HuH-7 (cell line): Measurements from ENCODE around the gene EME2.

Source experiments
- DNase-seq: peaks from one replicate; pipeline ENCODE4 v3.0.0; 2011; ENCODE audit warnings: low spot score

EME2 gene

GRCh38 chr16:1766701-1767100 is 5.9 kb upstream of the EME2 start:
- DNase-seq: no peak

GRCh38 chr16:1767116-1767994 is 5.3 kb upstream of the EME2 start:
- no peak for DNase-seq

GRCh38 chr16:1768061-1768766 is 4.4 kb upstream of the EME2 start:
- DNase-seq: no peak

GRCh38 chr16:1768767-1769401 is 3.7 kb upstream of the EME2 start:
- no peak for DNase-seq

- no peak for DNase-seq
These were observed 3.0 kb upstream of the EME2 start for GRCh38 chr16:1769402-1770300.

GRCh38 chr16:1770328-1771187 is 2.1 kb upstream of the EME2 start:
- no peak for DNase-seq

- peak; percentile 85 for DNase-seq
These were observed 1.3 kb upstream of the EME2 start, which contains the start of gene NME3 for GRCh38 chr16:1771188-1771863. Gene NME3, minus strand, starts transcription at chr16:1771543. Its CDS starts 9 bp downstream, at chr16:1771534.

GRCh38 chr16:1771864-1772361 is 697 bp upstream of the EME2 start:
- DNase-seq: no peak

- DNase-seq: peak; percentile 85
These were observed 495 bp downstream of the EME2 start, which contains the start of gene MRPS34 for GRCh38 chr16:1772908-1773702. Gene MRPS34, minus strand, starts transcription at chr16:1773134. Its CDS starts 15 bp downstream, at chr16:1773119.

- no peak for DNase-seq
These were observed 1.3 kb downstream of the EME2 start for GRCh38 chr16:1773703-1774447.

- no peak for DNase-seq
These were observed 1.8 kb downstream of the EME2 start for GRCh38 chr16:1774448-1774780.

- no peak for DNase-seq
These were observed 2.6 kb downstream of the EME2 start for GRCh38 chr16:1775006-1775845.

- no peak for DNase-seq
These were observed 3.4 kb downstream of the EME2 start for GRCh38 chr16:1775846-1776671.

GRCh38 chr16:1776672-1776955 is 4.0 kb downstream of the EME2 start:
- no peak for DNase-seq

GRCh38 chr16:1776991-1777374 is 4.4 kb downstream of the EME2 start:
- no peak for DNase-seq

GRCh38 chr16:1777375-1778199 is 5.0 kb downstream of the EME2 start:
- DNase-seq: no peak
